GM18858 (cell line): ENCODE measurements around the gene FABP3.

Source experiments
- ATAC-seq: cut with Tn5 transposase; IDR thresholded peaks from one replicate; pipeline ENCODE4 v1.9.1; 2021; ENCODE audit not compliant: unreplicated experiment

The FABP3 gene

DNA sequence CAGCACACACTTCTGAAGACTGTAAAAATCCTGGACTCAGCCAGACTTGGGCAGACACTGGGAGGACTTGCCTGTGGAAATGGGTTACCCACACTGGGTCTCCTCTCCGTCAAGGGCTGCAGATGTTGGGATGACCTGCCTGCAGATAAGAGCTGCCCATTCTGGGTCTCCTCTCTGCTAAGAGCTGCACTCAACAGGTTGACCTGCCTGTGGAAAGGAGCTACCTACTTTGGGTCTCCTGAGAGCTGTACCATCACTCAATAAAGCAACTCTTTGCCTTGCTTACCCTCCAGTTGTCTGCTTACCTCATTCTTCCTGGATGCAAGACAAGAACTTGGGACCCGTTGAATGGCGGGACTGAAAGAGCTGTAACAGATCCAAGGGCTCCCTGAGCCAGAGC is 47.9 kb downstream of the FABP3 start:
- no peak for ATAC-seq

- no peak for ATAC-seq
Observed at GRCh38 chr1:31324093-31324492, 48.8 kb downstream of the FABP3 start.

GRCh38 chr1:31318146-31318545 is 54.7 kb downstream of the FABP3 start:
- no peak for ATAC-seq

DNA sequence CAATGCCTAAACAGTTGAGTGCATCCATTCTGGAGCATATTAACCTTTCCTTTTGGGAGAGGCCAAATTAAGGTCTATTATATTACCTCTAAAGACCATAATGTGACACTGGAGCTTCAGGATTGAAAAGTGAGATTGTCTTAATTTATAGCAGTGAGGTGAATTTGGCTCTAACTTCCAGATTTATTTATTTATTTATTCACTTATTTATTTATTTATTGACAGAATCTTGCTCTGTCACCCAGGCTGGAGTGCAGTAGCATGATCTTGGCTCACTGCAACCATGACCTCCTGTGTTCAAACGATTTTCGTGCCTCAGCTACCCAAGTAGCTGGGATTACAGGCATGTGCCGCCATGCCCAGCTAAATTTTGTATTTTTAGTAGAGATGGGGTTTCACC is 57.0 kb downstream of the FABP3 start:
- ATAC-seq, result no peak
